Loucy (cell line): ENCODE measurements around the gene ITIH1.
"Not testable (repeated sequence)": the region's sequence is repeated elsewhere in the genome, so short reads cannot be mapped to it uniquely, and the experiment has no call there.

ENCODE experiments used
- H2AFZ ChIP-seq: fragments of 200-600 bp; sonication (generic); 2 replicates; pipeline ENCODE4 v1.6.0; 2016; ENCODE audit warnings: antibody characterized with exemption, mild to moderate bottlenecking, low read length, moderate library complexity
- H3F3A ChIP-seq: fragments of 200-600 bp; 2 replicates; pipeline ENCODE4 v1.6.0; 2016; ENCODE audit warnings: antibody characterized with exemption, low read depth, mild to moderate bottlenecking
- H3K27me3 ChIP-seq: fragments of 200-600 bp; sonication (generic); 2 replicates; pipeline ENCODE4 v1.6.1; 2014; ENCODE audit warnings: low read length, mild to moderate bottlenecking; ENCODE audit not compliant: insufficient read depth, poor library complexity, severe bottlenecking
- H3K36me3 ChIP-seq: fragments of 200-600 bp; sonication (generic); 2 replicates; pipeline ENCODE4 v1.6.1; 2016; ENCODE audit warnings: low read length; ENCODE audit not compliant: insufficient read depth
- H3K4me1 ChIP-seq: fragments of 200-600 bp; sonication (generic); 2 replicates; pipeline ENCODE4 v1.5.1; 2014; ENCODE audit warnings: low read length, mild to moderate bottlenecking; ENCODE audit not compliant: insufficient read depth, poor library complexity, severe bottlenecking
- H3K4me2 ChIP-seq: fragments of 200-600 bp; sonication (generic); 2 replicates; pipeline ENCODE4 v1.6.0; 2014; ENCODE audit warnings: antibody characterized with exemption, low read length, low read depth, mild to moderate bottlenecking; ENCODE audit not compliant: poor library complexity, severe bottlenecking
- H3K4me3 ChIP-seq: fragments of 200-600 bp; sonication (generic); 2 replicates; pipeline ENCODE4 v1.5.1; 2014; ENCODE audit warnings: low read length, mild to moderate bottlenecking, mixed read lengths; ENCODE audit not compliant: poor library complexity, severe bottlenecking
- H3K79me2 ChIP-seq: fragments of 200-600 bp; sonication (generic); 2 replicates; pipeline ENCODE4 v1.6.1; 2014; ENCODE audit warnings: low read length; ENCODE audit not compliant: insufficient read depth
- H3K9ac ChIP-seq: fragments of 200-600 bp; sonication (generic); 2 replicates; pipeline ENCODE4 v1.6.0; 2014; ENCODE audit warnings: mild to moderate bottlenecking, low read depth, low read length, moderate library complexity; ENCODE audit not compliant: poor library complexity, severe bottlenecking
- H3K9me2 ChIP-seq: fragments of 200-600 bp; sonication (generic); replicated peaks from 2 replicates; pipeline ENCODE4 v1.6.1; 2016; ENCODE audit warnings: low read depth, low read length, mixed read lengths
- H3K9me3 ChIP-seq: fragments of 200-600 bp; sonication (generic); 2 replicates; pipeline ENCODE4 v1.6.1; 2014; ENCODE audit warnings: mild to moderate bottlenecking, antibody characterized with exemption, low read length, low read depth; ENCODE audit not compliant: insufficient read depth
- H4K20me1 ChIP-seq: fragments of 200-600 bp; sonication (generic); 2 replicates; pipeline ENCODE4 v1.6.0; 2014; ENCODE audit warnings: antibody characterized with exemption, low read length, mild to moderate bottlenecking; ENCODE audit not compliant: insufficient read depth, poor library complexity, severe bottlenecking
- CTCF ChIP-seq: fragments of 200-600 bp; sonication (generic); conservative IDR thresholded peaks from 2 replicates; pipeline ENCODE4 v1.5.1; 2014; ENCODE audit warnings: mild to moderate bottlenecking, antibody characterized with exemption, low read length
- EZH2phosphoT487 ChIP-seq: fragments of 200-600 bp; IDR thresholded peaks from 2 replicates; pipeline ENCODE4 v1.6.1; 2018; ENCODE audit warnings: antibody characterized with exemption, mild to moderate bottlenecking, moderate library complexity, borderline replicate concordance

Gene ITIH1

GRCh38 chr3:52777127-52777958 is at the start of gene ITIH1:
TSS of gene ITIH1 (plus strand) at chr3:52777599. CDS start at chr3:52777616, 17 bp downstream.
- no peak within 1 kb of the TSS for H2AFZ ChIP-seq
- H3K4me3 ChIP-seq: no peak within 1 kb of the TSS
- H4K20me1 ChIP-seq: no peaks in the 10 kb centered on the region
- H3K36me3 ChIP-seq: no peaks in the 10 kb centered on the region
- no peaks in the 10 kb centered on the region for H3K79me2 ChIP-seq
- no peak for TF ChIP-seq CTCF
- no peak for TF ChIP-seq EZH2phosphoT487
- no peaks in the 10 kb centered on the region for H3K9me2 ChIP-seq
- no peaks in the 10 kb centered on the region for H3K9me3 ChIP-seq
- H3K27me3 ChIP-seq: no peaks in the 10 kb centered on the region
- H3F3A ChIP-seq: no peaks in the 10 kb centered on the region
- no peaks in the 10 kb centered on the region for H3K4me1 ChIP-seq
- H3K4me2 ChIP-seq: peak within 1 kb of the TSS; percentile 8
- no peak within 1 kb of the TSS for H3K9ac ChIP-seq

GRCh38 chr3:52728753-52729152 is 48.6 kb upstream of the ITIH1 start:
- H3K4me2 ChIP-seq, H3K9ac ChIP-seq, H3K4me1 ChIP-seq, H2AFZ ChIP-seq, H3K9me2 ChIP-seq, H4K20me1 ChIP-seq, H3K79me2 ChIP-seq, H3F3A ChIP-seq, H3K36me3 ChIP-seq, H3K4me3 ChIP-seq, H3K27me3 ChIP-seq: not testable (repeated sequence)
- peaks cover 11% of the 10 kb centered on the region; the same call in 1 of the 2 replicates for H3K9me3 ChIP-seq

- Histone ChIP-seq H3F3A (no peaks in the 10 kb centered on the region), H3K27me3 (no peaks in the 10 kb centered on the region), H3K79me2 (no peaks in the 10 kb centered on the region), H3K9ac (no peak overlapping the region), H4K20me1 (no peaks in the 10 kb centered on the region), H3K9me3 (peaks cover 11% of the 10 kb centered on the region; the same call in 1 of the 2 replicates), H2AFZ (no peak overlapping the region), H3K4me1 (peaks cover 5% of the 10 kb centered on the region), H3K4me2 (peak overlapping the region; percentile 1), H3K9me2 (no peaks in the 10 kb centered on the region), H3K36me3 (peaks cover 14% of the 10 kb centered on the region; the same call in 1 of the 2 replicates), H3K4me3 (no peak overlapping the region)
- no peak for TF ChIP-seq EZH2phosphoT487
- TF ChIP-seq CTCF: no peak
These were observed 46.7 kb upstream of the ITIH1 start for GRCh38 chr3:52730681-52731080.
